HEK293 (cell line): ENCODE data around the gene AKIP1.

Source experiments
- EGR2 ChIP-seq: fragments of 450-650 bp; formaldehyde crosslinking; IDR thresholded peaks from 2 replicates; pipeline ENCODE4 v1.5.1; 2016; ENCODE audit warnings: low read depth, missing biosample characterization, missing genetic modification characterization
- FEZF1 ChIP-seq: fragments of 450-650 bp; formaldehyde crosslinking; IDR thresholded peaks from 2 replicates; pipeline ENCODE4 v1.5.1; 2016; ENCODE audit warnings: missing biosample characterization, missing genetic modification characterization
- GFI1B ChIP-seq: fragments of 450-650 bp; formaldehyde crosslinking; IDR thresholded peaks from 2 replicates; pipeline ENCODE4 v1.5.1; 2016; ENCODE audit warnings: missing biosample characterization, missing genetic modification characterization
- GLIS1 ChIP-seq: fragments of 450-650 bp; formaldehyde crosslinking; IDR thresholded peaks from 2 replicates; pipeline ENCODE4 v1.5.1; 2016; ENCODE audit warnings: missing biosample characterization, missing genetic modification characterization
- SCRT1 ChIP-seq: fragments of 450-650 bp; formaldehyde crosslinking; IDR thresholded peaks from 2 replicates; pipeline ENCODE4 v1.5.1; 2016; ENCODE audit warnings: missing biosample characterization, missing genetic modification characterization, borderline replicate concordance
- SP3 ChIP-seq: fragments of 450-650 bp; formaldehyde crosslinking; IDR thresholded peaks from 2 replicates; pipeline ENCODE4 v1.5.1; 2016; ENCODE audit warnings: missing biosample characterization, missing genetic modification characterization
- SP7 ChIP-seq: fragments of 450-650 bp; formaldehyde crosslinking; IDR thresholded peaks from 2 replicates; pipeline ENCODE4 v1.5.1; 2016; ENCODE audit warnings: missing biosample characterization, missing genetic modification characterization
- ZIC2 ChIP-seq: fragments of 450-650 bp; formaldehyde crosslinking; IDR thresholded peaks from 2 replicates; pipeline ENCODE4 v1.5.1; 2016; ENCODE audit warnings: missing biosample characterization, missing genetic modification characterization
- ZNF10 ChIP-seq: fragments of 450-650 bp; formaldehyde crosslinking; IDR thresholded peaks from 2 replicates; pipeline ENCODE4 v1.5.1; 2017; ENCODE audit warnings: missing biosample characterization, missing genetic modification characterization
- ZNF121 ChIP-seq: fragments of 450-650 bp; formaldehyde crosslinking; IDR thresholded peaks from 2 replicates; pipeline ENCODE4 v1.5.1; 2016; ENCODE audit warnings: missing biosample characterization, missing genetic modification characterization
- ZNF155 ChIP-seq: fragments of 450-650 bp; formaldehyde crosslinking; IDR thresholded peaks from 2 replicates; pipeline ENCODE4 v1.5.1; 2016; ENCODE audit warnings: missing biosample characterization, missing genetic modification characterization
- ZNF157 ChIP-seq: fragments of 450-650 bp; formaldehyde crosslinking; IDR thresholded peaks from 2 replicates; pipeline ENCODE4 v1.5.1; 2016; ENCODE audit warnings: missing biosample characterization, missing genetic modification characterization
- ZNF211 ChIP-seq: fragments of 450-650 bp; formaldehyde crosslinking; IDR thresholded peaks from 2 replicates; pipeline ENCODE4 v1.5.1; 2016; ENCODE audit warnings: low read depth, missing biosample characterization, missing genetic modification characterization
- ZNF221 ChIP-seq: fragments of 450-650 bp; formaldehyde crosslinking; IDR thresholded peaks from 2 replicates; pipeline ENCODE4 v1.5.1; 2017; ENCODE audit warnings: missing biosample characterization, missing genetic modification characterization, borderline replicate concordance
- ZNF223 ChIP-seq: fragments of 450-650 bp; formaldehyde crosslinking; IDR thresholded peaks from 2 replicates; pipeline ENCODE4 v1.5.1; 2016; ENCODE audit warnings: missing biosample characterization, missing genetic modification characterization
- ZNF324 ChIP-seq: fragments of 450-650 bp; formaldehyde crosslinking; IDR thresholded peaks from 2 replicates; pipeline ENCODE4 v1.5.1; 2016; ENCODE audit warnings: missing biosample characterization, missing genetic modification characterization
- ZNF335 ChIP-seq: fragments of 450-650 bp; formaldehyde crosslinking; conservative IDR thresholded peaks from 2 replicates; pipeline ENCODE4 v1.5.1; 2016; ENCODE audit warnings: missing biosample characterization, missing genetic modification characterization
- ZNF394 ChIP-seq: fragments of 450-650 bp; formaldehyde crosslinking; IDR thresholded peaks from 2 replicates; pipeline ENCODE4 v1.5.1; 2016; ENCODE audit warnings: missing biosample characterization, missing genetic modification characterization, mild to moderate bottlenecking, moderate library complexity, borderline replicate concordance
- ZNF423 ChIP-seq: fragments of 450-650 bp; formaldehyde crosslinking; IDR thresholded peaks from 2 replicates; pipeline ENCODE4 v1.5.1; 2016; ENCODE audit warnings: missing biosample characterization, missing genetic modification characterization
- ZNF473 ChIP-seq: fragments of 450-650 bp; formaldehyde crosslinking; IDR thresholded peaks from 2 replicates; pipeline ENCODE4 v1.5.1; 2017; ENCODE audit warnings: missing biosample characterization, missing genetic modification characterization
- ZNF521 ChIP-seq: fragments of 450-650 bp; formaldehyde crosslinking; IDR thresholded peaks from 2 replicates; pipeline ENCODE4 v1.5.1; 2017; ENCODE audit warnings: missing biosample characterization, mild to moderate bottlenecking, missing genetic modification characterization
- ZNF530 ChIP-seq: fragments of 450-650 bp; formaldehyde crosslinking; IDR thresholded peaks from 2 replicates; pipeline ENCODE4 v1.5.1; 2016; ENCODE audit warnings: low read depth, missing biosample characterization, missing genetic modification characterization
- ZNF571 ChIP-seq: fragments of 450-650 bp; formaldehyde crosslinking; IDR thresholded peaks from 2 replicates; pipeline ENCODE4 v1.5.0; 2017; ENCODE audit warnings: missing biosample characterization, missing genetic modification characterization
- ZNF610 ChIP-seq: fragments of 450-650 bp; formaldehyde crosslinking; IDR thresholded peaks from 2 replicates; pipeline ENCODE4 v1.5.1; 2016; ENCODE audit warnings: missing biosample characterization, missing genetic modification characterization, borderline replicate concordance
- ZNF654 ChIP-seq: fragments of 450-650 bp; formaldehyde crosslinking; IDR thresholded peaks from 2 replicates; pipeline ENCODE4 v1.5.1; 2016; ENCODE audit warnings: low read depth, missing biosample characterization, missing genetic modification characterization
- ZNF747 ChIP-seq: fragments of 450-650 bp; formaldehyde crosslinking; IDR thresholded peaks from 2 replicates; pipeline ENCODE4 v1.5.1; 2016; ENCODE audit warnings: missing biosample characterization, missing genetic modification characterization
- ZNF791 ChIP-seq: fragments of 450-650 bp; formaldehyde crosslinking; IDR thresholded peaks from 2 replicates; pipeline ENCODE4 v1.5.1; 2016; ENCODE audit warnings: missing biosample characterization, missing genetic modification characterization
- ZNF843 ChIP-seq: fragments of 450-650 bp; formaldehyde crosslinking; IDR thresholded peaks from 2 replicates; pipeline ENCODE4 v1.5.1; 2016; ENCODE audit warnings: missing biosample characterization, missing genetic modification characterization
- TF ChIP-seq, protein P1 (sequence below): fragments of 450-650 bp; formaldehyde crosslinking; IDR thresholded peaks from 2 replicates; pipeline ENCODE4 v1.5.1; 2016; ENCODE audit warnings: missing biosample characterization, missing genetic modification characterization
- TF ChIP-seq, protein P2 (sequence below): fragments of 450-650 bp; formaldehyde crosslinking; IDR thresholded peaks from 2 replicates; pipeline ENCODE4 v1.5.1; 2016; ENCODE audit warnings: missing biosample characterization, missing genetic modification characterization
- TF ChIP-seq, protein P3 (sequence below): fragments of 450-650 bp; formaldehyde crosslinking; IDR thresholded peaks from 2 replicates; pipeline ENCODE4 v1.5.1; 2016; ENCODE audit warnings: missing biosample characterization, missing genetic modification characterization, borderline replicate concordance

Gene AKIP1

DNA sequence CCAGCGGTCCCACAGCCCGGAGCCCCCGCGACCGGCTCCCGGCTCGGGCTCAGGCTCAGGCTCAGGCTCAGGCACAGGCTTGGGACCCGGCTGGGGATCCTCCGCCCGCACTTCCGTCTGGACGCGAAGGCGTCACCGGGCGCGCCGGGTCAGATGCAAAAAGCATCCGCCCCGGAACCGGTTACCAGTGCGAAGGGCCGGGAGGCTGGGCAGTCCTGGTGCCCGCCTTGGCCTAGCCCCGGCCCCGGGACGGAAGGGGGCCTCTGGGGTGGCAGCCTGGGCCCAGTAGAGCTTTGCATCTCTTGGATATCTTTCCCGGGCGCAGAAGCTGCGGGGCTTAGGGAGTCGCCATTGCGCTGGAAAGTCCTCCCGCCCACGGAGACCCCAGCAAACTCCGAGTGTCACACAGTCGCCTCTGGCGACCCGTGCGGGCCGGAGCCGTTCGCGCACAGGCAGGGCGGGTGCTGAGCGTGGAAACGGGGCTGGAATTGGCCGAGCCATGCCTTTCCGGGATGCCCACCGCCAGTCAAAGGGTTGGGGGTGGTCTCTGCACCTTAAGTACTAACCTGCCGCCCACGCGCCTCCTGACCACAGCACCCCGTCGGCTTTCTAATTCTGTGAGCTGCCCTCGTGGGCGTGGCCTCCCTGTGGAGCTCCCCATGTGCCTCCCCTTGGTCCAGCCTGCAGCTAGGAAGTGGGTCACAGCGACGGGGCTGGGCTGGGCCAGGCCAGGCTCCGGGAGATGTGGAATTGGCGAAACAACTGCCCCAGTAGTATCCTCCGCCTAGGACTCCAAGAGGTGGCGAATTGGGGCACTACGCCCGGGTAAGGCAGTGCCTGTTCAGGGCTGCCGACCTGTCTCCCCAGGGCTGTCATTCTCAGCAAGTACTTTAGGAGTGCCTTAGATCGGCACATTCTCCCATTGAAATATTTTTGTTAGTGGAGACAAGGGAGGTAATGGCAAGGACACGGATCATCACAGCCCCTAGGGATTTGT is 53.6 kb downstream of the AKIP1 start, which contains the start of gene TMEM9B (continued):
- TF ChIP-seq, protein P1, sequence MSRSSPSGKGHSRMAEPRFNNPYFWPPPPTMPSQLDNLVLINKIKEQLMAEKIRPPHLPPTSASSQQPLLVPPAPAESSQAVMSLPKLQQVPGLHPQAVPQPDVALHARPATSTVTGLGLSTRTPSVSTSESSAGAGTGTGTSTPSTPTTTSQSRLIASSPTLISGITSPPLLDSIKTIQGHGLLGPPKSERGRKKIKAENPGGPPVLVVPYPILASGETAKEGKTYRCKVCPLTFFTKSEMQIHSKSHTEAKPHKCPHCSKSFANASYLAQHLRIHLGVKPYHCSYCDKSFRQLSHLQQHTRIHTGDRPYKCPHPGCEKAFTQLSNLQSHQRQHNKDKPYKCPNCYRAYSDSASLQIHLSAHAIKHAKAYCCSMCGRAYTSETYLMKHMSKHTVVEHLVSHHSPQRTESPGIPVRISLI (tag by site-specific recombination): peak; percentile 94
- peak; percentile 41 for TF ChIP-seq GLIS1 (tag by site-specific recombination)
- TF ChIP-seq EGR2 (tag by site-specific recombination): peak; percentile 73; the same call in 1 of the 2 replicates
- TF ChIP-seq ZNF610 (tag by site-specific recombination): no peak
- peak; percentile 85; the same call in 1 of the 2 replicates for TF ChIP-seq ZNF121 (tag by site-specific recombination)
- TF ChIP-seq FEZF1 (tag by site-specific recombination): no peak
- no peak for TF ChIP-seq ZNF521
- TF ChIP-seq ZIC2 (tag by site-specific recombination): peak; percentile 56; the same call in 1 of the 2 replicates
- no peak for TF ChIP-seq ZNF571 (tag by site-specific recombination)
- TF ChIP-seq ZNF155 (tag by site-specific recombination): no peak
- TF ChIP-seq ZNF157 (tag by site-specific recombination): no peak
- TF ChIP-seq GFI1B (tag by site-specific recombination): no peak
- peak; percentile 54; the same call in 1 of the 2 replicates for TF ChIP-seq ZNF324 (tag by site-specific recombination)
- no peak for TF ChIP-seq ZNF654 (tag by site-specific recombination)
- peak; percentile 82 for TF ChIP-seq SP3 (tag by site-specific recombination)
- no peak for TF ChIP-seq ZNF10 (tag by site-specific recombination)
- TF ChIP-seq ZNF530 (tag by site-specific recombination): no peak
- TF ChIP-seq ZNF223 (tag by site-specific recombination): 0 out of 2 replicates have a peak, but pooled peaks have one; percentile 7
- TF ChIP-seq SCRT1 (tag by site-specific recombination): no peak
- TF ChIP-seq, protein P2, sequence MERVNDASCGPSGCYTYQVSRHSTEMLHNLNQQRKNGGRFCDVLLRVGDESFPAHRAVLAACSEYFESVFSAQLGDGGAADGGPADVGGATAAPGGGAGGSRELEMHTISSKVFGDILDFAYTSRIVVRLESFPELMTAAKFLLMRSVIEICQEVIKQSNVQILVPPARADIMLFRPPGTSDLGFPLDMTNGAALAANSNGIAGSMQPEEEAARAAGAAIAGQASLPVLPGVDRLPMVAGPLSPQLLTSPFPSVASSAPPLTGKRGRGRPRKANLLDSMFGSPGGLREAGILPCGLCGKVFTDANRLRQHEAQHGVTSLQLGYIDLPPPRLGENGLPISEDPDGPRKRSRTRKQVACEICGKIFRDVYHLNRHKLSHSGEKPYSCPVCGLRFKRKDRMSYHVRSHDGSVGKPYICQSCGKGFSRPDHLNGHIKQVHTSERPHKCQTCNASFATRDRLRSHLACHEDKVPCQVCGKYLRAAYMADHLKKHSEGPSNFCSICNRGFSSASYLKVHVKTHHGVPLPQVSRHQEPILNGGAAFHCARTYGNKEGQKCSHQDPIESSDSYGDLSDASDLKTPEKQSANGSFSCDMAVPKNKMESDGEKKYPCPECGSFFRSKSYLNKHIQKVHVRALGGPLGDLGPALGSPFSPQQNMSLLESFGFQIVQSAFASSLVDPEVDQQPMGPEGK (tag by site-specific recombination): peak; percentile 60
- no peak for TF ChIP-seq ZNF473 (tag by site-specific recombination)
- TF ChIP-seq ZNF211 (tag by site-specific recombination): no peak
- TF ChIP-seq ZNF335: peak; percentile 89
- no peak for TF ChIP-seq ZNF747
- TF ChIP-seq ZNF423 (tag by site-specific recombination): no peak
- peak; percentile 41; the same call in 1 of the 2 replicates for TF ChIP-seq ZNF394 (tag by site-specific recombination)
- peak; percentile 32; the same call in 1 of the 2 replicates for TF ChIP-seq ZNF843 (tag by site-specific recombination)
- TF ChIP-seq ZNF791 (tag by site-specific recombination): no peak
- peak; percentile 45 for TF ChIP-seq SP7 (tag by site-specific recombination)
- TF ChIP-seq, protein P3, sequence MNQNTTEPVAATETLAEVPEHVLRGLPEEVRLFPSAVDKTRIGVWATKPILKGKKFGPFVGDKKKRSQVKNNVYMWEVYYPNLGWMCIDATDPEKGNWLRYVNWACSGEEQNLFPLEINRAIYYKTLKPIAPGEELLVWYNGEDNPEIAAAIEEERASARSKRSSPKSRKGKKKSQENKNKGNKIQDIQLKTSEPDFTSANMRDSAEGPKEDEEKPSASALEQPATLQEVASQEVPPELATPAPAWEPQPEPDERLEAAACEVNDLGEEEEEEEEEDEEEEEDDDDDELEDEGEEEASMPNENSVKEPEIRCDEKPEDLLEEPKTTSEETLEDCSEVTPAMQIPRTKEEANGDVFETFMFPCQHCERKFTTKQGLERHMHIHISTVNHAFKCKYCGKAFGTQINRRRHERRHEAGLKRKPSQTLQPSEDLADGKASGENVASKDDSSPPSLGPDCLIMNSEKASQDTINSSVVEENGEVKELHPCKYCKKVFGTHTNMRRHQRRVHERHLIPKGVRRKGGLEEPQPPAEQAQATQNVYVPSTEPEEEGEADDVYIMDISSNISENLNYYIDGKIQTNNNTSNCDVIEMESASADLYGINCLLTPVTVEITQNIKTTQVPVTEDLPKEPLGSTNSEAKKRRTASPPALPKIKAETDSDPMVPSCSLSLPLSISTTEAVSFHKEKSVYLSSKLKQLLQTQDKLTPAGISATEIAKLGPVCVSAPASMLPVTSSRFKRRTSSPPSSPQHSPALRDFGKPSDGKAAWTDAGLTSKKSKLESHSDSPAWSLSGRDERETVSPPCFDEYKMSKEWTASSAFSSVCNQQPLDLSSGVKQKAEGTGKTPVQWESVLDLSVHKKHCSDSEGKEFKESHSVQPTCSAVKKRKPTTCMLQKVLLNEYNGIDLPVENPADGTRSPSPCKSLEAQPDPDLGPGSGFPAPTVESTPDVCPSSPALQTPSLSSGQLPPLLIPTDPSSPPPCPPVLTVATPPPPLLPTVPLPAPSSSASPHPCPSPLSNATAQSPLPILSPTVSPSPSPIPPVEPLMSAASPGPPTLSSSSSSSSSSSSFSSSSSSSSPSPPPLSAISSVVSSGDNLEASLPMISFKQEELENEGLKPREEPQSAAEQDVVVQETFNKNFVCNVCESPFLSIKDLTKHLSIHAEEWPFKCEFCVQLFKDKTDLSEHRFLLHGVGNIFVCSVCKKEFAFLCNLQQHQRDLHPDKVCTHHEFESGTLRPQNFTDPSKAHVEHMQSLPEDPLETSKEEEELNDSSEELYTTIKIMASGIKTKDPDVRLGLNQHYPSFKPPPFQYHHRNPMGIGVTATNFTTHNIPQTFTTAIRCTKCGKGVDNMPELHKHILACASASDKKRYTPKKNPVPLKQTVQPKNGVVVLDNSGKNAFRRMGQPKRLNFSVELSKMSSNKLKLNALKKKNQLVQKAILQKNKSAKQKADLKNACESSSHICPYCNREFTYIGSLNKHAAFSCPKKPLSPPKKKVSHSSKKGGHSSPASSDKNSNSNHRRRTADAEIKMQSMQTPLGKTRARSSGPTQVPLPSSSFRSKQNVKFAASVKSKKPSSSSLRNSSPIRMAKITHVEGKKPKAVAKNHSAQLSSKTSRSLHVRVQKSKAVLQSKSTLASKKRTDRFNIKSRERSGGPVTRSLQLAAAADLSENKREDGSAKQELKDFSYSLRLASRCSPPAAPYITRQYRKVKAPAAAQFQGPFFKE: no peak
- no peak for TF ChIP-seq ZNF221 (tag by site-specific recombination)
